ENCODE data around the gene DNAJC5G.

The DNAJC5G gene

DNA sequence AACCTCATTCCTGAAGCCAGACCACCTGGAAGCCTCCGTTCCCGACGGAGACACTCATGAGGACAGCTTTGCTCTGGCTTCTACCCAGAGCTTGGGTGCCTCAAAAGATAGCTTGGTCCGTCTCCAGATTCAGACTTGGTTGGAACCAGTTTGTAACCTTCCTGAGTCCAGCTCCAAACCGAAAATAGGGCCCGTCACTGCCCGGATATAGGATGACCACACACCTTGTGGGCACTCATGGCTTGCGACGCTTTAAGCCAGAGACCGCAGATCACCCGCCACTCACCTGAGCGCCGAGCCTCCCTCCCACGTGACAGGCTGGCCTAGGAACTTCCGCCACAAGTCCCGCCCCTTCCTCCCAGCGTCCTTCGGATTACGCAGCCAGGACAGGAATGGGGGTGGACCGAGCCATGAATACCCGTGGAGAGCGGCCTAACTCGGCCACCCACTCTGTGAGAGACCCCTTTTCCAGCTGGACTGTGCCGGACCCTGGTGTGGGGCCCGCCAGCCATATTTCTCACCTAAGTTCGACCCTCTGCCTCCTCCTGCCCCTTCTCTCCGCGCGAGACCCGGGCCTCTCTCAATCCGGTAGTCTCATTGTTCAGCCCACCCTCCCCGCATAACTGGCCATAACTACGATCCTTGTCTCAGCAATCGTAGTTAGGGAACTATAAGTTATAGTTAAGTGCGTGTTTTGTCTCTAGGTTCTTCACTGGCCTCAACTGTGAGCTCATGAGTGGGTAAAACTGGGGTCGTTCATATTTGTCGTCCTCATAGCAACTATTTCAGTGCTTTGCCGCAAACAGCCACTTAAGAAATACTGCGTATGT lies 47.7 kb downstream of the DNAJC5G start, which contains the start of gene MPV17:
TSS of gene MPV17 (minus strand) at position 332 of the 830 bp plus-strand sequence. CDS start 580 bp downstream, outside the sequence.
- H2AFZ ChIP-seq, result peak within 1 kb of the TSS; percentile 90
- TF ChIP-seq, protein P1, sequence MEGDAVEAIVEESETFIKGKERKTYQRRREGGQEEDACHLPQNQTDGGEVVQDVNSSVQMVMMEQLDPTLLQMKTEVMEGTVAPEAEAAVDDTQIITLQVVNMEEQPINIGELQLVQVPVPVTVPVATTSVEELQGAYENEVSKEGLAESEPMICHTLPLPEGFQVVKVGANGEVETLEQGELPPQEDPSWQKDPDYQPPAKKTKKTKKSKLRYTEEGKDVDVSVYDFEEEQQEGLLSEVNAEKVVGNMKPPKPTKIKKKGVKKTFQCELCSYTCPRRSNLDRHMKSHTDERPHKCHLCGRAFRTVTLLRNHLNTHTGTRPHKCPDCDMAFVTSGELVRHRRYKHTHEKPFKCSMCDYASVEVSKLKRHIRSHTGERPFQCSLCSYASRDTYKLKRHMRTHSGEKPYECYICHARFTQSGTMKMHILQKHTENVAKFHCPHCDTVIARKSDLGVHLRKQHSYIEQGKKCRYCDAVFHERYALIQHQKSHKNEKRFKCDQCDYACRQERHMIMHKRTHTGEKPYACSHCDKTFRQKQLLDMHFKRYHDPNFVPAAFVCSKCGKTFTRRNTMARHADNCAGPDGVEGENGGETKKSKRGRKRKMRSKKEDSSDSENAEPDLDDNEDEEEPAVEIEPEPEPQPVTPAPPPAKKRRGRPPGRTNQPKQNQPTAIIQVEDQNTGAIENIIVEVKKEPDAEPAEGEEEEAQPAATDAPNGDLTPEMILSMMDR (IDR thresholded peaks at IDR 0.05), result no peak

DNA sequence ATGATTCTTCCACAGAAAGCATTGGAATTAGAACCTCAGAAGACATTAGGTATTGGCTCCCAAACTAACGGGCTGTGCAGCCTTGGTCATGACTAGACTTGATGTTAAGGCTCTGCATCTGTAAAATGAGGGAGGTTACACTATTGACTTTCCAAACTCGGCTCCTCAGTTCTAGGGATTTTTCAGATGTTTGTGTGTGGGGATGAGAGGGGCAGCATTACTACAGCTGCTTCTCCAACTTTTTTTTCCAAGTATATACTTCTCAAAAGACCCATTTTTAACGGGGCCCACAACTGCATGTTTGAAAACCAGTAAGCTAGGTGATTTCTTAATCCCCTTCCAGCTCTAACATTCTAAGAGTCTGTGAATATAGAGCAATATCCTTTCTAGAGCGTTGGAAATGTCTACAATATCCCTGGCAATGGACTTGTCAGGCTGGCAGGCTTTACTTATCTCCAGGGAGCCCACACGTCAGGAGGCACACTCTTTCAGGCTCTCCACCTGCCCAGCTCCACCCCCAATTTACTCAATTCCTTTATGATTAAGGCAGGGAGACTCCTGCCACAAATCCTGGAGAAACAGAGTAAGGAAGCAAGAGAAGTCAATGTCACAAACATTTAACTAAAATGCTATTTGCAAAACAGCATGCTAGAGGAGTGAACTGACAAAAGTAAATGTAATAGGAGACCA lies 48.5 kb downstream of the DNAJC5G start:
- Histone ChIP-seq H3K27me3 (ENCODE audit: control insufficient read depth, insufficient read depth, low read length) (no peaks in the 10 kb centered on the region), H2AFZ (peak overlapping the region; percentile 90), H3K9me3 (ENCODE audit: control insufficient read depth, low read length) (no peaks in the 10 kb centered on the region), H3K4me2 (ENCODE audit: low read length) (peak overlapping the region; percentile 96), H3K9ac (peak overlapping the region; percentile 95), H3K4me1 (peaks cover 18% of the 10 kb centered on the region), H3K27ac (peak overlapping the region; percentile 97), H3K79me2 (no peaks in the 10 kb centered on the region), H3K4me3 (ENCODE audit: low read depth, low read length) (peak overlapping the region; percentile 95), H3K36me3 (ENCODE audit: control insufficient read depth, insufficient read depth, low read length) (no peaks in the 10 kb centered on the region)
- TF ChIP-seq, protein P1 (IDR thresholded peaks at IDR 0.05), result no peak

More for the DNA sequence above, 47.7 kb downstream of the DNAJC5G start, which contains the start of gene MPV17:
- Histone ChIP-seq H3K9ac (peak within 1 kb of the TSS; percentile 95), H3K36me3 (ENCODE audit: control insufficient read depth, insufficient read depth, low read length) (no peaks in the 10 kb centered on the region), H3K27me3 (ENCODE audit: control insufficient read depth, insufficient read depth, low read length) (no peaks in the 10 kb centered on the region), H3K9me3 (ENCODE audit: control insufficient read depth, low read length) (no peaks in the 10 kb centered on the region), H3K79me2 (no peaks in the 10 kb centered on the region), H3K4me2 (ENCODE audit: low read length) (peak within 1 kb of the TSS; percentile 96), H3K4me3 (ENCODE audit: low read depth, low read length) (peak within 1 kb of the TSS; percentile 95), H3K4me1 (peaks cover 18% of the 10 kb centered on the region), H3K27ac (peak within 1 kb of the TSS; percentile 97)

DNA sequence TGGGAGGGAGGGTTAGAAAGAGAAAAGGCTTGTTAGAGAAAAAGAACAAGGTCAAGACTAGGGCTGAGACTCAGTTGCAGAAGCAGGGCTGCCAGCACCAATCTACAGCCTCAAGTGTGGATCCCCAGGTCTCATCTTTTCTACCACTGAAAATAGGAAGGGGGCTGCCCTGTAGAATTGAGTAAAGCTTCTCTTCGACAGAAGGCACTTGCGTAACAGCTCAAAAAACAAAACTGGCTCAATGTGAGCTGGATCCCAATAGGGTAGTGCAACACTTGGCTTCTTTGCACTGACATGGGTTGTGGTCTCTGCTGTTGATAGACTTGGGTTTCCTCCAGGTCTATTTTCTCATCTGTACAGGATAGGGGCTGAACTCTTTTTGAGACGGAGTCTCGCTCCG lies 49.5 kb downstream of the DNAJC5G start:
- TF ChIP-seq, protein P1 (IDR thresholded peaks at IDR 0.05), result no peak
- Histone ChIP-seq H3K27ac (no peak overlapping the region), H3K4me3 (ENCODE audit: low read depth, low read length) (no peak overlapping the region)

More for the DNA sequence above, 49.5 kb downstream of the DNAJC5G start:
- no peaks in the 10 kb centered on the region for H3K36me3 ChIP-seq (ENCODE audit: control insufficient read depth, insufficient read depth, low read length)
- no peak overlapping the region for H2AFZ ChIP-seq
- no peaks in the 10 kb centered on the region for H3K9me3 ChIP-seq (ENCODE audit: control insufficient read depth, low read length)
- peaks cover 18% of the 10 kb centered on the region for H3K4me1 ChIP-seq
- no peaks in the 10 kb centered on the region for H3K79me2 ChIP-seq
- H3K27me3 ChIP-seq (ENCODE audit: control insufficient read depth, insufficient read depth, low read length), result no peaks in the 10 kb centered on the region
- H3K4me2 ChIP-seq (ENCODE audit: low read length), result no peak overlapping the region
- no peak overlapping the region for H3K9ac ChIP-seq

All from parathyroid adenoma (tissue), 2 donors.